ENCODE measurements around the gene RPS16.

RPS16 gene

DNA sequence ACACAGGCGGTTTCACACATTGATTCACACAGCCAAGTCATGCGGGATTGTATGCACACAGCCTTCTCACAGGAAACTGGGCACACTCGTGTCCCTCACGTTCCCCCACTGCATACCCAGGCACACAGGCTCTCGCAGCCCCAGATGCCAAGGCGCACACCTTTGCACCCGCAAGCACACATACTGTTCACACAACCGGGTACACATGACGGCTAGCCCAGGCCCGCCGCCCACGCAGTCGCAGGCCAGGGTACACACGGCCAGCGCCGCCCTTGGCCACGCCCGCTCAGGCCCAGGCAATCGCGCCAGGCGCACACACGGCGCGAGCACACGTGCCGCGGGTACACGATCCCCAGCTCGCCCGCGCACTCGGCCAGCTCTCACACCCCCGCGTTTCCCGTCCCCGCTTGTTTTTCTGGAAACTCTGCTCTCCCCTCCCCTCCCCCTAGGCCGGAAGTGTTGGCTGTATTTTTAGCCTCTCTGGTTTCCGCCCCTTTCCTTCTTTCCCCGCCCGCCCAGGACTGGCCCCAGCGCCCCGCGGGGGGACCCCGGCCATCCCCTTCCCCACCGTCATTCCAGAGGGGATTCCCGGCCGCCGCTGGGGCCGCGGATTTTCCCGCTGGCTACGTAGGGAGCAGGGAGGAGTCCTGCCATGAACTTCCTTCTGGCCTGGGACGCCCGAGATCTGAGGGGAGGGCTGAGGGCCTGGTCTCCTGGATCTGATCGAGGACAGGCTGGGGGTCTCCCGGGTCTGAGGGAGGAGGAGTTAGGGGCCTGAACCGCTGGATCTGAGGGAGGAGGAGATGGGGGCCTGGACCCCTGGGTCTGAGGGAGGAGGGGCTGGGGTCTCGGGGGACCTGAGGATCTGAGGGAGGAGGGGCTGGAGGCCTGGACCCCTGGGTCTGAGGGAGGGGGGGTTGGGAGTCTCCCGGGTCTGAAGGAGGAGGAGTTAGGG is 33.1 kb downstream of the RPS16 start:
- no peak for TF ChIP-seq ZNF274 (IDR thresholded peaks at IDR 0.05; ENCODE audit: low read depth, low read length)
- peak overlapping the region; percentile 60; the same call in 1 of the 2 replicates for H3K4me3 ChIP-seq (ENCODE audit: low read length)

GRCh38 chr19:39401549-39402345 is 34.0 kb downstream of the RPS16 start:
- peak overlapping the region; percentile 15; the same call in 1 of the 2 replicates for H3K4me3 ChIP-seq (ENCODE audit: low read length)
- TF ChIP-seq ZNF274 (IDR thresholded peaks at IDR 0.05; ENCODE audit: low read depth, low read length) = no peak

GRCh38 chr19:39401070-39401548 is 34.6 kb downstream of the RPS16 start:
- H3K4me3 ChIP-seq (ENCODE audit: low read length) = no peak overlapping the region; the same call in 1 of the 2 replicates
- no peak for TF ChIP-seq ZNF274 (IDR thresholded peaks at IDR 0.05; ENCODE audit: low read depth, low read length)

DNA sequence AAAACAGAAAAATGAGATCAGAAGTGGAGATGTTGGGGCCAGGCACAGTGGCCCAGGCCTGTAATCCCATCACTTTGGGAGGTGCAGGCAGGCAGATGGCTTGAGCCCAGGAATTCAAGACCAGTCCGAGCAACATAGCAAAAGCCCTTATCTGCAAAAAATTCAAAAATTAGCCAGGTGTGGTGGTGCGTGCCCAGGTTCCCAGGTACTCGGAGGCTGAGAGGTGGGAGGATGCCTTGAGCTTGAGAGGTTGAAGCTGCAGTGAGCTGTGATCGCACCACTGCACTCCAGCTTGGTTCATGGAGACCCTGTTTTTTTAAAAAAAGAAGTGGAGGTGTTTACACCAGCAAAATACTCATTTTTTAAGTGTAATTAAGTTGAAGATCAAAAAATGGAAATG is 35.7 kb downstream of the RPS16 start:
- no peak for TF ChIP-seq ZNF274 (IDR thresholded peaks at IDR 0.05; ENCODE audit: low read depth, low read length)
- no peak overlapping the region for H3K4me3 ChIP-seq (ENCODE audit: low read length)

- no peak for TF ChIP-seq ZNF274 (IDR thresholded peaks at IDR 0.05; ENCODE audit: low read depth, low read length)
- H3K4me3 ChIP-seq (ENCODE audit: low read length) = no peak overlapping the region
Observed at GRCh38 chr19:39399668-39400050, 36.1 kb downstream of the RPS16 start.

GRCh38 chr19:39398297-39398864 is 37.4 kb downstream of the RPS16 start:
- H3K4me3 ChIP-seq (ENCODE audit: low read length) = no peak overlapping the region; the same call in 1 of the 2 replicates
- no peak for TF ChIP-seq ZNF274 (IDR thresholded peaks at IDR 0.05; ENCODE audit: low read depth, low read length)

- H3K4me3 ChIP-seq (ENCODE audit: low read length) = no peak overlapping the region; the same call in 1 of the 2 replicates
- TF ChIP-seq ZNF274 (IDR thresholded peaks at IDR 0.05; ENCODE audit: low read depth, low read length) = no peak
Observed at GRCh38 chr19:39397360-39398296, 38.1 kb downstream of the RPS16 start.

DNA sequence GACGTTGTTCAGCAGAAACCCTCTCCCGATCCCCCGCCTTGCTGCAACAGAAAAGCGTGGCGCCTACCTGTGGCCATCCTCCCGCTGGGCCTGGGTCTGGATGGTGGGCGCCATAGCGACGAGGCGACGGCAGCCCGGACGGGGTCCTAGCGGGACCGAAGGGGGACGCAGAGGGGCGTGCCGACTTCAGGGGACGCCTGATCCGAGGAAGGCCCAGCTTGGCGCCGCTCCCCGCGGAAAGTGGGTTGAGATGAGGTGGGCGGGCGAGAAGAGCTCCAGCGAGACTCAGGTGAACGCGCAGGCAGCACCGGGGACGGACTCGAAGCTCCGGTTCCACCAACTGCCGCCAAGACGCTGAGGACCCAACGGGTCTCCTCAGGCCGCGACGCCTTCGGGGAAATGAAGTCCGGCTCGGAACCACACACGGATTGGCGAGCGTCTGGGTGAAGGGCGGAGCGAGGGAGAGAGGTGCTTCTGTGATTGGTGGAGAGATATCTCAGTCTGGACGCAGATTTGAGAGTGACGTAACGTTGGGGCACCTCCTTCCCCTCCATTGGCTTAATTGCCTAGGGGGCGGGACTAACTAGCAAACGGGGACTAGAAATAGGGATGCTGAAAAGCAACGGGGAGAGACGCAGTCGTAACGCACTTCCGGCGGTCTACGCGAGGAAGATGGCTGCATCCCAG is 44.9 kb downstream of the RPS16 start, which contains the start of the genes MED29 and PAF1:
Gene MED29, plus strand, starts transcription at position 628 of the 687 bp plus-strand sequence. Its CDS starts 45 bp downstream, at position 673.
Gene PAF1, minus strand, starts transcription at position 356 of the 687 bp plus-strand sequence. Its CDS starts 242 bp downstream, at position 114.
- H3K4me3 ChIP-seq (ENCODE audit: low read length) = peak within 1 kb of the TSS; percentile 83
- TF ChIP-seq ZNF274 (IDR thresholded peaks at IDR 0.05; ENCODE audit: low read depth, low read length) = no peak

DNA sequence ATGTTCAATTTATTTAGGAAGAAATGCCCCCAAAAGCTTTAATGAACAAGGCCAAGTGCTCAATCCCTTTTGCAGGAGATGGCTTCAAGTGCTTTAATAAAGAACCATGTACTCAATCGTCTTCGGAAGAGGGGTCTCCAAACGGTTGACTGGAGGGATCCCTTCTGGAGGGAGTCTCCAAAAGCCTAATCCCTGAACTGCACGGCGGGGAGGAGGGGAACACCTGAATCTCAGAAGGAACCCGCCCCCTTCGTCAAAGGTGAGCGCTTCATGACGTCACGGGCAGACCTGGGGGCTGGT is 45.3 kb downstream of the RPS16 start:
- peak overlapping the region; percentile 83 for H3K4me3 ChIP-seq (ENCODE audit: low read length)
- no peak for TF ChIP-seq ZNF274 (IDR thresholded peaks at IDR 0.05; ENCODE audit: low read depth, low read length)

DNA sequence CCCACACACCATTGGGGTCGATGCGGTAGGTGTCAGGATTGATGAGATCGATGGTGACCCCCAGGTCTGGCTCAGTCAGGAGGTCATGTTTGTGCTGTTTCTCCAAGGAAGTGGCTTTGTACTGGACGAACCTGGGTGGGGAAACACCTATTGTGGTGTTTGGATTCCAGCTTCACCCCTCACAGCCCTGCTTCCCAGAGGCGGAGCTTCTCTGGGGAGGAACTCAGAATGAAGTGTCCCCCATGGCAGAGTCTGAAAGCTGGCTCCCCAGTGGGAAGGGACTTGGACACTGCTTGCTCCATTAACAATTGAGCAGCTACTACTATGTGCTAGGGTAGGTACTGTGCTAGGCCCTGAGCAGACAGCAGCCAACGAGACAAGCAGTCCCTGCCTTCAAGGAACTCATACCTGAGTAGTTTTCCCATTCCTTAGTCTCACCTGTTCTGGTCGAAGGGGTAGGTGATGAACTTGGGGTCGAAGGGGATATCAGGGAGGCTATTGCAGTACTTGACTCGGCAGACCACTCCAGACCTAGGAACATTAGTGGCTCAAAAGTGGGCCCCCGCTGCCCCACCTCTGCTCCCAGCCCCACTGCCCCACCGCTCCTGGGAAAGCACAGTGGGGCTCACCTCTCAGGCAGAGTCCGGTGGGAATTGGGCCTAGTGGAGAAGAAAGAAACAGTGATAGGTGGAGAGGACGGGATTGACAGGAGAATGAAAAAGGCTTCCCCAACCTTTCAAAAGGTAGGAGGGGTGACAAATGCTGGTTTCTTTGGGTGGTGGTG is 45.9 kb downstream of the RPS16 start:
- no peak for TF ChIP-seq ZNF274 (IDR thresholded peaks at IDR 0.05; ENCODE audit: low read depth, low read length)

DNA sequence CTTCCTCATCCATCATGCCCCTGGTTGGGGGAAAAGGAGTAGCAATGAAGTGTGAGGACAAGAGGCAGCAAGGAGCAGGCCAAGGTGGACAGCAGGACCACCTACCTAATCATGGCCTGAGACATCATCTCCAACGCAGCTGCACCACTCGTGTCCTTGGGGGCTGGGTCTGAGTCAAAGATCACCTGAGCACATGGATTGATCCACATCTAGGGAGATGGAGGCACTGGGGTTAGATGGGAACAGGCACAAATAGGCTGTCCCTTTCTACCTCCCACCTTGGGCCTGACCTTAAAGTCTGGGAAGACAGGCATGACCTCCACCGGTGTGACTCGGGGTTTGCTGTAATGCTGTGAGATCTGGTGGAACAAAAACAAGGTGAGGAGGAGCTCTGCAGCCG is 47.1 kb downstream of the RPS16 start:
- TF ChIP-seq ZNF274 (IDR thresholded peaks at IDR 0.05; ENCODE audit: low read depth, low read length) = no peak
- no peak overlapping the region for H3K4me3 ChIP-seq (ENCODE audit: low read length)

More for the DNA sequence above, 45.9 kb downstream of the RPS16 start:
- H3K4me3 ChIP-seq (ENCODE audit: low read length) = peak overlapping the region; percentile 83

DNA sequence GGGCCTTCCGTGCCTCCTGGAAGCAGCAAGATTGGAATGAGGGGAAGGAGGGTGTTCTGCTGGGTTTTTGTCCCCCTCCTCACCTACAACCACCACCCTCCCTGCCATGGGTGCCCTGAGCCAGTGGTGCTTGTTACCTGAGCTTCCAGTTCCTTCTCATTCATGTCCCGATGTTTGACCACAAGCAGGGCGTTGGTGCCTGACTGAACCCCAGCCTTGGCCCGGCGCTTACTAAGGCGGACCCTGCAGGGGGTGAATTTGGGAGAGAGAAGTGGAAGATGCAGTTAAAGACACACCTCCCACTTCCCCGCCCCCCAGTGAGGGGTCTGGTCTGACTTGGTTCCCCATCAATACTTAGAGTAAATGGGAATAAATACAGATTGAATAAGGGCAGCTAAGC is 49.2 kb downstream of the RPS16 start:
- no peak overlapping the region for H3K4me3 ChIP-seq (ENCODE audit: low read length)
- no peak for TF ChIP-seq ZNF274 (IDR thresholded peaks at IDR 0.05; ENCODE audit: low read depth, low read length)

Data from GM08714 (cell line).